Vagina (tissue), 2 donors: ENCODE results near the gene SLC25A21. TPM values are rescaled to one million over a fixed set of nuclear protein-coding genes. Genes with fewer than 3 reads are reported as not detected.

Experiments
- DNase-seq, 2 donors: peaks; one replicate each; pipeline ENCODE4 v3.0.0-alpha.2; 2017; ENCODE audit errors: extremely low spot score in 2 of 2
- H3K27ac ChIP-seq: fragments of 200-600 bp; sonication (generic); one replicate; pipeline ENCODE4 v1.5.1; 2019
- H3K27me3 ChIP-seq: fragments of 200-600 bp; sonication (generic); one replicate; pipeline ENCODE4 v1.5.1; 2019
- H3K36me3 ChIP-seq, 2 donors: fragments of 200-600 bp; sonication (generic); one replicate each; pipeline ENCODE4 v1.5.1; 2017 to 2019
- H3K4me1 ChIP-seq: fragments of 200-600 bp; sonication (generic); one replicate; pipeline ENCODE4 v1.5.1; 2019
- H3K4me3 ChIP-seq, 2 donors: fragments of 200-600 bp; sonication (generic); 1 replicate in 1 of 2; 2 replicates in 1 of 2; pipeline ENCODE4 v1.5.1; 2016 to 2019
- H3K9me3 ChIP-seq: fragments of 200-600 bp; sonication (generic); one replicate; pipeline ENCODE4 v1.5.1; 2019
- POLR2A ChIP-seq, 2 donors: fragments of 450-650 bp; IDR thresholded peaks; one replicate each; pipeline ENCODE4 v1.6.1; 2017; ENCODE audit warnings: antibody characterized with exemption in 2 of 2, mild to moderate bottlenecking in 2 of 2, moderate library complexity in 2 of 2
- POLR2AphosphoS5 ChIP-seq, 2 donors: sonication (generic); formaldehyde crosslinking; IDR thresholded peaks; one replicate each; pipeline ENCODE4 v1.9.0; 2017; ENCODE audit warnings: antibody characterized with exemption in 2 of 2, mild to moderate bottlenecking in 2 of 2, low read depth in 1 of 2; ENCODE audit not compliant: insufficient read depth in 1 of 2
- intact Hi-C: fragments of 100-400 bp; cut with DNase I; formaldehyde crosslinking; loops from one replicate; pipeline ENCODE4 v1.15.1; 2023
- total RNA-seq: library from RNA; depleted of rRNA; stranded (reverse); fragments of >200 nt; gene quantifications from one replicate; pipeline ENCODE4 v1.2.3, GENCODE V29; 2016
- TF ChIP-seq, protein P1 (sequence below), 3 experiments: fragments of 450-650 bp in 2 of 3; fragments of 200-600 bp in 1 of 3; sonication (generic) in 1 of 3; IDR thresholded peaks; one replicate each; pipeline ENCODE4 v1.5.1; 2017 to 2019; ENCODE audit warnings: antibody characterized with exemption in 3 of 3, mild to moderate bottlenecking in 2 of 3, moderate library complexity in 2 of 3

SLC25A21 gene
- total RNA-seq, 1 donor from 2014 or later = 0.49 TPM

GRCh38 chr14:37045340-37046061, 126.9 kb downstream of the SLC25A21 start:
- Histone ChIP-seq H3K27ac (no peak overlapping the region), H3K36me3 (no peaks in the 10 kb centered on the region), H3K9me3 (no peaks in the 10 kb centered on the region), H3K4me3 (no peak overlapping the region), H3K27me3 (no peaks in the 10 kb centered on the region), H3K4me1 (peaks cover 12% of the 10 kb centered on the region)
- intact Hi-C loops = no loop called here
- TF ChIP-seq POLR2AphosphoS5 (IDR thresholded peaks at IDR 0.05; ENCODE audit: insufficient read depth in 1 of 2, low read depth in 1 of 2) = no peak
- TF ChIP-seq POLR2A (IDR thresholded peaks at IDR 0.05) = no peak
- TF ChIP-seq, protein P1, sequence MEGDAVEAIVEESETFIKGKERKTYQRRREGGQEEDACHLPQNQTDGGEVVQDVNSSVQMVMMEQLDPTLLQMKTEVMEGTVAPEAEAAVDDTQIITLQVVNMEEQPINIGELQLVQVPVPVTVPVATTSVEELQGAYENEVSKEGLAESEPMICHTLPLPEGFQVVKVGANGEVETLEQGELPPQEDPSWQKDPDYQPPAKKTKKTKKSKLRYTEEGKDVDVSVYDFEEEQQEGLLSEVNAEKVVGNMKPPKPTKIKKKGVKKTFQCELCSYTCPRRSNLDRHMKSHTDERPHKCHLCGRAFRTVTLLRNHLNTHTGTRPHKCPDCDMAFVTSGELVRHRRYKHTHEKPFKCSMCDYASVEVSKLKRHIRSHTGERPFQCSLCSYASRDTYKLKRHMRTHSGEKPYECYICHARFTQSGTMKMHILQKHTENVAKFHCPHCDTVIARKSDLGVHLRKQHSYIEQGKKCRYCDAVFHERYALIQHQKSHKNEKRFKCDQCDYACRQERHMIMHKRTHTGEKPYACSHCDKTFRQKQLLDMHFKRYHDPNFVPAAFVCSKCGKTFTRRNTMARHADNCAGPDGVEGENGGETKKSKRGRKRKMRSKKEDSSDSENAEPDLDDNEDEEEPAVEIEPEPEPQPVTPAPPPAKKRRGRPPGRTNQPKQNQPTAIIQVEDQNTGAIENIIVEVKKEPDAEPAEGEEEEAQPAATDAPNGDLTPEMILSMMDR (IDR thresholded peaks at IDR 0.05) = no peak
- no peak for DNase-seq

DNA sequence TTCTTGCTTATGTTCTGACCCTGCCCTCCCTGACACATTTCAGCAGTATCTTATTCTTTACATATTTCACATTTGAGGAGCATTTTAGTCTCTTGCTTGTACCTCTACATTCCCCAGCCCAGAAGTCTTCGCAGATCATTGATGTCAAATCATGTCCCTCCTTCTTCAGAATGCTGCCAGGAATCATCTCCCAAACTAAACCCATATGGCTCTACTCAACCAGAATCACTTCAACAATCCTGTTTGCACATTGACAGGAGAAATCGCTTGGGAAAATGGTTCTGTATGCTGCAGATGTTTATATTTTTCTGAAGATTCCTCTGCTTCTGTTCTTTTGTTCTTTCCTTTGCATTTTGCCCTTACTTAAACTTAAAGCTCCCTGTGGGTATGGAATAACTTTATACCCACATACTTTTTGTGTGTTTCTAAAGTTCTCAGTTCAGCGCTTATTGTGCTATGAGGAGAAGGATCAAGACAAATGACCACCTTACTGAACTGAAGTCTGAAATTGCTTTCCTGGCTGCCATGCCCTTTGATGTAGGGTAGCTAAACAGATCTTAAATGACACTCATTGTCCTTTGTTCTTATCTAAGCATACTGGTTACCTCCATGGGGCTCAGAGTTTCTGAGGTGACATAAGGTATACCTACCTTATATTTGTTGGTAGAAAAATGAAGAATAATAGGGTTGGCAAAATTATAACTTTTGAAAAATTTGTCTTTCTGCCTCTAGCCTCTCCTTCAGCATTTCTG, 134.6 kb downstream of the SLC25A21 start:
- intact Hi-C loops = no loop called here
- H3K4me3 ChIP-seq = no peak overlapping the region
- no peaks in the 10 kb centered on the region for H3K36me3 ChIP-seq
- H3K27ac ChIP-seq = no peak overlapping the region
- no peaks in the 10 kb centered on the region for H3K4me1 ChIP-seq
- no peaks in the 10 kb centered on the region for H3K9me3 ChIP-seq
- no peak for DNase-seq
- H3K27me3 ChIP-seq = no peaks in the 10 kb centered on the region
- no peak for TF ChIP-seq POLR2AphosphoS5 (IDR thresholded peaks at IDR 0.05; ENCODE audit: insufficient read depth in 1 of 2, low read depth in 1 of 2)
- TF ChIP-seq, protein P1 (IDR thresholded peaks at IDR 0.05) = no peak
- no peak for TF ChIP-seq POLR2A (IDR thresholded peaks at IDR 0.05)

DNA sequence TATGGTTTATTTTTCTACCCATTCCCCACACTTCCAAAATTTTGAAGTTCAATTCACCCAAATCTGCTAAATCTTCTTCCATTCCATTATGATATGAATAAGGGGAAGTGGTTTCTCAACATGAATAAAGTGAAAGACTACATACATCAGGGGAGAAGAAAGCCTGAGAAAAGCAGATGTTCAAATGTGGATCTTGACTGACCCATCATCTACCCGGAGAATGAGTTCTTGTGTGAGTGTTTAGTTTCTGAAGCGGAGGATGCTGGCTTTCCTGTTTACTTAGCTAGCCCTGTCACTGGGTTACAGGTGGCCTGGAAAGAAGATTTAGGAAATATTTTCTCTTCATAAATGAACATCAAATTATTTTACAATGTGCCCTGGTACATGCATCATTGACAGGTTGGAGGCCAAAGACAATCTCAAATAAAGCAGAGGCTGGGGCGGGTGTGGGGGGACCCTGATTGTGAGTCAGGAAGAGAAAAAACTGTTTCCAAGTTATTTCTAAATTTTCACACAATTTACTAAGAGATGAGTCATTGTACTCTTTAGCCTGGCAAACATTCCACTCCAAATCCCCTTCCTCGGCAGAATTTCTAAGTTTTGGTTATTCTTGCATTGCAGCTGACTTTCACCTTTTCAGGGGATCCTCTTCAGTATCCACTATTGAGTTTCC, 135.6 kb downstream of the SLC25A21 start:
- H3K4me1 ChIP-seq = no peaks in the 10 kb centered on the region
- no peak overlapping the region for H3K27ac ChIP-seq
- TF ChIP-seq, protein P1 (IDR thresholded peaks at IDR 0.05) = no peak
- no peak for TF ChIP-seq POLR2A (IDR thresholded peaks at IDR 0.05)
- no peak for TF ChIP-seq POLR2AphosphoS5 (IDR thresholded peaks at IDR 0.05; ENCODE audit: insufficient read depth in 1 of 2, low read depth in 1 of 2)
- DNase-seq = no peak
- H3K4me3 ChIP-seq = no peak overlapping the region
- no peaks in the 10 kb centered on the region for H3K27me3 ChIP-seq
- intact Hi-C loops = no loop called here
- no peaks in the 10 kb centered on the region for H3K9me3 ChIP-seq
- H3K36me3 ChIP-seq = no peaks in the 10 kb centered on the region

DNA sequence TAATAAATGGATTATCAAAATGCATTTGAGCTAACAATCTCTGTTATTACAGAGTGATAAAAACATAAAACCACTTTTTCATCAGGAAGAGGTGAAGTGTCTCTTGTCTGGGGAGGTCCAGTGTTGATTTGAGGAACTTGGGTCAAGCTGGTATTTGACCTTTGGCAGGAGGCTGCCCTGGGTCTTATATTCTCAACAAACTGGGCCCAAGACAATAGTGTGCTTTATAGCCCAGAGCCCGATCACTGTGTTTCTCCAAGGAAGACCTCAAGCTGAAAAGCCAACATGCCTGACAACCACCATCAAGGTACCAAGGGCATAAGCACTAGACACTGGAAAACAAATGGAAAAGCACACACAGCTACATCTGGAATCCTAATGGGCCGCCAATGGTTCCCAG, 137.0 kb downstream of the SLC25A21 start:
- no peaks in the 10 kb centered on the region for H3K9me3 ChIP-seq
- H3K4me1 ChIP-seq = no peaks in the 10 kb centered on the region
- no peak overlapping the region for H3K27ac ChIP-seq
- no peak for DNase-seq
- no peak overlapping the region for H3K4me3 ChIP-seq
- no peaks in the 10 kb centered on the region for H3K27me3 ChIP-seq
- TF ChIP-seq POLR2A (IDR thresholded peaks at IDR 0.05) (no peak), POLR2AphosphoS5 (IDR thresholded peaks at IDR 0.05; ENCODE audit: insufficient read depth in 1 of 2, low read depth in 1 of 2) (no peak)
- TF ChIP-seq, protein P1 (IDR thresholded peaks at IDR 0.05) = no peak
- intact Hi-C loops = no loop called here
- H3K36me3 ChIP-seq = no peaks in the 10 kb centered on the region
